GM19438 (cell line): ENCODE results near the gene LHX5.

Source experiments
- ATAC-seq: cut with Tn5 transposase; IDR thresholded peaks from one replicate; pipeline ENCODE4 v1.9.1; 2021; ENCODE audit warnings: low read depth; ENCODE audit not compliant: unreplicated experiment

The LHX5 gene

GRCh38 chr12:113466454-113467141, 5.1 kb downstream of the LHX5 start:
- no peak for ATAC-seq

GRCh38 chr12:113465808-113466453, 5.7 kb downstream of the LHX5 start:
- no peak for ATAC-seq

- no peak for ATAC-seq
Measured at GRCh38 chr12:113464852-113465719, 6.6 kb downstream of the LHX5 start.

GRCh38 chr12:113464452-113464775, 7.3 kb downstream of the LHX5 start:
- ATAC-seq, result no peak

GRCh38 chr12:113463746-113464451, 7.8 kb downstream of the LHX5 start:
- no peak for ATAC-seq

- no peak for ATAC-seq
Measured at GRCh38 chr12:113462998-113463745, 8.5 kb downstream of the LHX5 start.

- ATAC-seq, result no peak
Measured at GRCh38 chr12:113462117-113462774, 9.4 kb downstream of the LHX5 start.

- no peak for ATAC-seq
Measured at GRCh38 chr12:113461666-113462065, 10.0 kb downstream of the LHX5 start.

GRCh38 chr12:113459981-113460380, 11.7 kb downstream of the LHX5 start:
- ATAC-seq, result no peak

- ATAC-seq, result no peak
Measured at GRCh38 chr12:113457710-113458109, 14.0 kb downstream of the LHX5 start.

- no peak for ATAC-seq
Measured at GRCh38 chr12:113457185-113457584, 14.5 kb downstream of the LHX5 start.

- no peak for ATAC-seq
Measured at GRCh38 chr12:113456761-113457160, 14.9 kb downstream of the LHX5 start.

GRCh38 chr12:113456199-113456598, 15.5 kb downstream of the LHX5 start:
- ATAC-seq, result no peak

GRCh38 chr12:113453330-113453729, 18.3 kb downstream of the LHX5 start:
- no peak for ATAC-seq

- ATAC-seq, result no peak
Measured at GRCh38 chr12:113452458-113452857, 19.2 kb downstream of the LHX5 start.

GRCh38 chr12:113449839-113450238, 21.8 kb downstream of the LHX5 start:
- no peak for ATAC-seq

- ATAC-seq, result no peak
Measured at GRCh38 chr12:113449299-113449698, 22.4 kb downstream of the LHX5 start.

- ATAC-seq, result no peak
Measured at GRCh38 chr12:113448873-113449272, 22.8 kb downstream of the LHX5 start.

GRCh38 chr12:113445544-113446171, 26.0 kb downstream of the LHX5 start:
- no peak for ATAC-seq
